Choroid plexus epithelial cell (primary cell): Measurements from ENCODE around the gene COL26A1.

Experiments
- DNase-seq: peaks from one replicate; pipeline ENCODE4 v3.0.0-alpha.2; 2010; ENCODE audit warnings: low read depth
- H3K4me3 ChIP-seq: 2 replicates; pipeline ENCODE4 v1.5.1; 2011; ENCODE audit warnings: low read depth, mild to moderate bottlenecking, control low read depth, low read length, moderate library complexity
- CTCF ChIP-seq: conservative IDR thresholded peaks from 2 replicates; pipeline ENCODE4 v1.5.1; 2011; ENCODE audit warnings: low read depth, mild to moderate bottlenecking, control low read depth, inconsistent platforms, low read length, moderate library complexity

COL26A1 gene

GRCh38 chr7:101537935-101538595 is 175.4 kb downstream of the COL26A1 start:
- TF ChIP-seq CTCF, result no peak
- no peak for DNase-seq
- no peak overlapping the region for H3K4me3 ChIP-seq

GRCh38 chr7:101538596-101539459 is 176.2 kb downstream of the COL26A1 start:
- H3K4me3 ChIP-seq, result no peak overlapping the region
- peak; percentile 87 for TF ChIP-seq CTCF
- DNase-seq, result peak; percentile 50

GRCh38 chr7:101539784-101540183 is 177.1 kb downstream of the COL26A1 start:
- no peak overlapping the region for H3K4me3 ChIP-seq
- no peak for DNase-seq
- no peak for TF ChIP-seq CTCF

GRCh38 chr7:101542527-101543241 is 180.0 kb downstream of the COL26A1 start:
- TF ChIP-seq CTCF, result peak; percentile 91
- no peak overlapping the region for H3K4me3 ChIP-seq
- peak; percentile 58 for DNase-seq

GRCh38 chr7:101543242-101543766 is 180.6 kb downstream of the COL26A1 start:
- TF ChIP-seq CTCF, result no peak
- no peak for DNase-seq

GRCh38 chr7:101543846-101544245 is 181.2 kb downstream of the COL26A1 start:
- no peak for DNase-seq
- no peak for TF ChIP-seq CTCF
- H3K4me3 ChIP-seq, result no peak overlapping the region

More at GRCh38 chr7:101543242-101543766, 180.6 kb downstream of the COL26A1 start:
- H3K4me3 ChIP-seq, result no peak overlapping the region
